Activated CD8-positive, alpha-beta memory T cell treated with anti-CD3 and anti-CD28 coated beads for 48 hours (primary cell): Measurements from ENCODE around the gene SCARF2.

Experiments
- DNase-seq, 3 experiments: peaks; one replicate each; pipeline ENCODE4 v3.0.0-alpha.2; 2020; ENCODE audit warnings: low read depth in 2 of 3, low spot score in 2 of 3

Gene SCARF2

GRCh38 chr22:20440637-20441591 is 3.3 kb upstream of the SCARF2 start:
- no peak for DNase-seq

GRCh38 chr22:20439928-20440575 is 2.4 kb upstream of the SCARF2 start:
- no peak for DNase-seq

- DNase-seq: no peak
These were observed 1.9 kb upstream of the SCARF2 start for GRCh38 chr22:20439556-20439927.

GRCh38 chr22:20438678-20439492 is 1.3 kb upstream of the SCARF2 start:
- no peak for DNase-seq

- DNase-seq: no peak
These were observed 727 bp upstream of the SCARF2 start for GRCh38 chr22:20438427-20438677.

GRCh38 chr22:20436768-20437612 is 635 bp downstream of the SCARF2 start:
- no peak for DNase-seq

- DNase-seq: no peak
These were observed 1.3 kb downstream of the SCARF2 start for GRCh38 chr22:20436307-20436767.

- no peak for DNase-seq
These were observed 2.0 kb downstream of the SCARF2 start for GRCh38 chr22:20435436-20436306.

GRCh38 chr22:20434773-20435172 is 2.9 kb downstream of the SCARF2 start:
- no peak for DNase-seq

- DNase-seq: no peak
These were observed 3.3 kb downstream of the SCARF2 start for GRCh38 chr22:20434264-20434751.

- no peak for DNase-seq
These were observed 3.9 kb downstream of the SCARF2 start for GRCh38 chr22:20433686-20434241.

- DNase-seq: no peak
These were observed 4.4 kb downstream of the SCARF2 start for GRCh38 chr22:20433191-20433590.

GRCh38 chr22:20432244-20432686 is 5.4 kb downstream of the SCARF2 start:
- no peak for DNase-seq

GRCh38 chr22:20431511-20432192 is 6.0 kb downstream of the SCARF2 start:
- DNase-seq: no peak

GRCh38 chr22:20430720-20431510 is 6.7 kb downstream of the SCARF2 start:
- DNase-seq: no peak

GRCh38 chr22:20430101-20430719 is 7.4 kb downstream of the SCARF2 start:
- no peak for DNase-seq
